HG03039 (cell line): ENCODE data around the gene YKT6.
"Not testable (repeated sequence)": the region's sequence is repeated elsewhere in the genome, so short reads cannot be mapped to it uniquely, and the experiment has no call there.

Source experiments
- ATAC-seq: cut with Tn5 transposase; IDR thresholded peaks from one replicate; pipeline ENCODE4 v1.9.1; 2021; ENCODE audit warnings: mild to moderate bottlenecking, moderate library complexity; ENCODE audit not compliant: unreplicated experiment

The YKT6 gene

GRCh38 chr7:44171901-44172300 is 28.9 kb upstream of the YKT6 start:
- ATAC-seq, result not testable (repeated sequence)

GRCh38 chr7:44172352-44172751 is 28.4 kb upstream of the YKT6 start:
- ATAC-seq, result no peak

GRCh38 chr7:44172803-44173424 is 27.9 kb upstream of the YKT6 start:
- ATAC-seq, result no peak

- no peak for ATAC-seq
Observed at GRCh38 chr7:44173911-44174693, 26.7 kb upstream of the YKT6 start.

- ATAC-seq, result not testable (repeated sequence)
Observed at GRCh38 chr7:44174694-44174948, 26.2 kb upstream of the YKT6 start.

- ATAC-seq, result no peak
Observed at GRCh38 chr7:44175730-44176129, 25.0 kb upstream of the YKT6 start.

- ATAC-seq, result no peak
Observed at GRCh38 chr7:44176486-44176885, 24.3 kb upstream of the YKT6 start.

GRCh38 chr7:44177570-44178131 is 23.1 kb upstream of the YKT6 start:
- ATAC-seq, result no peak

GRCh38 chr7:44180631-44181030 is 20.1 kb upstream of the YKT6 start:
- no peak for ATAC-seq

GRCh38 chr7:44182827-44183226 is 18.0 kb upstream of the YKT6 start:
- no peak for ATAC-seq

- no peak for ATAC-seq
Observed at GRCh38 chr7:44183386-44183785, 17.4 kb upstream of the YKT6 start.

- no peak for ATAC-seq
Observed at GRCh38 chr7:44184206-44184872, 16.4 kb upstream of the YKT6 start.

- ATAC-seq, result no peak
Observed at GRCh38 chr7:44184873-44185446, 15.8 kb upstream of the YKT6 start.

GRCh38 chr7:44185729-44186128 is 15.0 kb upstream of the YKT6 start:
- no peak for ATAC-seq

GRCh38 chr7:44186736-44187135 is 14.0 kb upstream of the YKT6 start:
- no peak for ATAC-seq

GRCh38 chr7:44187636-44188416 is 13.0 kb upstream of the YKT6 start:
- no peak for ATAC-seq

GRCh38 chr7:44188480-44189225 is 12.1 kb upstream of the YKT6 start:
- ATAC-seq, result no peak

- no peak for ATAC-seq
Observed at GRCh38 chr7:44189286-44189992, 11.3 kb upstream of the YKT6 start, which contains the start of gene GCK. Gene GCK, minus strand, starts transcription at chr7:44189439. Its CDS starts 486 bp downstream, at chr7:44188953.
